DMS53 treated with DMSO at 0.1 percent for 48 hours (cell line): ENCODE results near the gene GNAT3.

ENCODE experiments used
- DNase-seq: peaks from one replicate; lab custom pipeline; 2025; ENCODE audit not compliant: unreplicated experiment; lab: John Stamatoyannopoulos, UW

GNAT3 gene

GRCh38 chr7:80428161-80429054 is 83.5 kb downstream of the GNAT3 start:
- DNase-seq = peak; percentile 80

GRCh38 chr7:80427218-80427617 is 84.6 kb downstream of the GNAT3 start:
- DNase-seq = no peak

GRCh38 chr7:80420876-80421275 is 91.0 kb downstream of the GNAT3 start:
- DNase-seq = no peak

GRCh38 chr7:80417211-80417793 is 94.6 kb downstream of the GNAT3 start:
- DNase-seq = no peak

DNA sequence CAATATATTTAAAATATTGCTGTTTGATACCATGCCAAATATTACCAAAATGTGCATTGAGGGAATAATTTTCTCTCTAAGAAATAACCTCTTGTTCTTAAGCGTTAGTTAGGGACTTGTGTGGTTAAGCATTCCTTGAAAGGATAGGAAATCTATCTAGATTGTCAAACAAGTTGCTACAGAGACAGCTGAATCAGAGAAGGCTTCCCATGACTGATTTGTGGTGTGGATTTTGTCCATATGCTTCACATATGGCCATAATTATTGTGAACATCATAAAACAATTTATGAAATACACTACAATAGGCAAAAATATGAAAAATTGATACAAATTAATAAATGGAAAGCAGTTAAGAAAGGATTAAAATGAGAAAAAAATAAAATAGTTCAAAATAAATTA is 96.3 kb downstream of the GNAT3 start:
- DNase-seq = no peak

- no peak for DNase-seq
These were observed 96.8 kb downstream of the GNAT3 start for GRCh38 chr7:80415114-80415513.

DNA sequence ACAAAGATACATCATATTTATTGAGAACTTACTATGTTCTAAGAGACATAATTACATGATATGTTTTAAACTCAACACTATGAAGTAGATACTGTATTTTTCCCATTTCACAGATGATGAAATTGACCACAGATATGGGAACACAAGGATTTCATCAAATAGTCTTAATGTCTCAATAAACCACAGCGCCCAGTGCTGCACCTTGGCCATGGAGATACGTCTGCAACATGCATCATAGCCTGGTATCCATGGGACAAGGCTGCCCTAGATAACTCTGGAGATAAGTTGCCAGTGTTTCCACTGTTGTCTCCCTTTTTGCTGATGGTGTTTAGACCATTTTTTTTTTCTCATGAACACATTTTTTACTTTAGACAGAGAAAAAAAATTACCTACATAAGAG is 97.5 kb downstream of the GNAT3 start:
- no peak for DNase-seq

- no peak for DNase-seq
These were observed 98.4 kb downstream of the GNAT3 start for GRCh38 chr7:80413383-80413945.

DNA sequence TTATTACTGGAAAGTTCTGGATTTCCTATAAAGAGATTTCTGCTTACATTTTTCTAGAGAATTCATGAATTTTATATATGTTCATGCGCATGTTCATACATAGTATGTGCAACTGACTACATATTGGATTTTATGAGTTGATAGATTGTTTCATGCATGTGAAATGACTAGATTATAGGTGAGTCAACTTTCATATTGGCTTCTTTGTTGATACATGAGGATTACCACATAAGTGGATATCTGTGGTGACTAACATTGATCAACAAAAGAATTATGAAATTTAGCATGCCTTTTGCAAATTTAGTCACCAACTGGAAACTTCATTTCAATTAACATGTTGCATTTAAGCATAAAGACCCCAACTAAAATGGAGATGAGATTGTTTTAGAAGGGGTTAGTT is 99.0 kb downstream of the GNAT3 start:
- no peak for DNase-seq

DNA sequence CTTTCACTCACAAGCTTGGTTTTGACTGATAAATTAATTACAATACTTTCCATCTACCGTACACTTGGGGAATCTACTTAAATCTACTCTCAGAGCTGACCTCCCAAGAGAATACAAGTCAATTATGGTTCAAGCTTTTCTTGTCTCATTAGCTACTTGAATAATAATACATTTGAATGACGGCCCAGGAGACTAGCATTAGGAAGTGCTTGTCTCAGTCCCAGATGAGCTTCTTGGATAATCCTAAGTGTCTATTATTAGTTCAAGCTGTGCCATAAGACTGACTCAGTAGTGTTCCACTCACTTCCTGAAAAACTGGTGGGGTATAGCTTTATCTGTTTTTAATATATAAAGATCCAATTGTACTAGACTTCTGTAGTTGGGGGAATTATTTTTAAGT is 100.2 kb downstream of the GNAT3 start:
- DNase-seq = no peak

GRCh38 chr7:80410081-80410480 is 101.8 kb downstream of the GNAT3 start:
- no peak for DNase-seq
